ENCODE data around the gene S100A10. TPM values are rescaled to one million over a fixed set of nuclear protein-coding genes. Genes with fewer than 3 reads are reported as not detected.

S100A10 gene
- total RNA-seq, 2 experiments from 2014 or later = 2.6 TPM; not detected in 1

- CTCF ChIA-PET (ENCODE audit: unreplicated experiment) = no interaction called here
- BruUV-seq (replicated peaks) = TSS peak; percentile 74
- H3K4me3 ChIP-seq (ENCODE audit: low read depth, low read length, poor library complexity, severe bottlenecking) = no peak within 1 kb of the TSS
- no peaks in the 10 kb centered on the region for H3K9me2 ChIP-seq (ENCODE audit: insufficient read depth, low read length)
- H3K9me3 ChIP-seq (ENCODE audit: low read length) = no peaks in the 10 kb centered on the region
- intact Hi-C loops (cut with micrococcal nuclease; ENCODE audit: unreplicated experiment) = no loop called here
- no peaks in the 10 kb centered on the region for H3K36me3 ChIP-seq (ENCODE audit: insufficient read depth, low read length)
- H3K79me2 ChIP-seq (ENCODE audit: insufficient read depth, low read depth, low read length) = no peaks in the 10 kb centered on the region
- H3K27ac ChIP-seq (ENCODE audit: low read depth, low read length, poor library complexity, severe bottlenecking) = no peak within 1 kb of the TSS
- POLR2A ChIA-PET = interaction anchor here (0.7 to 5.7 kb wide), 2 partner anchors 11 to 261 kb away, joined by 4 to 38 read pairs; no protein-coding TSS in a partner anchor
- H4K20me1 ChIP-seq (ENCODE audit: insufficient read depth, low read length) = no peaks in the 10 kb centered on the region
- DNase-seq (ENCODE audit: low spot score) = no peak
- peak within 1 kb of the TSS; percentile 32; the same call in 1 of the 2 replicates for H3K4me2 ChIP-seq (ENCODE audit: low read length)
- H2AFZ ChIP-seq (ENCODE audit: low read length) = peak within 1 kb of the TSS; percentile 100
- TF ChIP-seq CTCF (conservative IDR thresholded peaks at IDR 0.05; ENCODE audit: low read length) (no peak), EZH2phosphoT487 (IDR thresholded peaks at IDR 0.05; ENCODE audit: borderline replicate concordance, low read depth, low read length) (no peak)
- peaks cover 29% of the 10 kb centered on the region for H3K4me1 ChIP-seq (ENCODE audit: insufficient read depth, low read length, poor library complexity, severe bottlenecking)
These were observed 42.9 kb upstream of the S100A10 start, which contains the start of gene S100A11 for GRCh38 chr1:152036267-152037216. S100A11 (minus strand) TSS chr1:152037004; CDS start chr1:152036915, 89 bp downstream.

- ChIA-PET CTCF (ENCODE audit: unreplicated experiment) (no interaction called here), POLR2A (interaction anchor here (5.7 kb wide), 1 partner anchor 12 kb away, joined by 38 read pairs; no protein-coding TSS in a partner anchor)
- Histone ChIP-seq H3K4me3 (ENCODE audit: low read depth, low read length, poor library complexity, severe bottlenecking) (no peak overlapping the region), H2AFZ (ENCODE audit: low read length) (peak overlapping the region; percentile 100), H4K20me1 (ENCODE audit: insufficient read depth, low read length) (no peaks in the 10 kb centered on the region), H3K36me3 (ENCODE audit: insufficient read depth, low read length) (no peaks in the 10 kb centered on the region), H3K27ac (ENCODE audit: low read depth, low read length, poor library complexity, severe bottlenecking) (peak overlapping the region; percentile 50), H3K4me2 (ENCODE audit: low read length) (peak overlapping the region; percentile 38; the same call in 1 of the 2 replicates), H3K9me2 (ENCODE audit: insufficient read depth, low read length) (no peaks in the 10 kb centered on the region), H3K4me1 (ENCODE audit: insufficient read depth, low read length, poor library complexity, severe bottlenecking) (peaks cover 29% of the 10 kb centered on the region), H3K9me3 (ENCODE audit: low read length) (no peaks in the 10 kb centered on the region), H3K79me2 (ENCODE audit: insufficient read depth, low read depth, low read length) (no peaks in the 10 kb centered on the region)
- BruUV-seq (replicated peaks) = no TSS peak
- no peak for TF ChIP-seq EZH2phosphoT487 (IDR thresholded peaks at IDR 0.05; ENCODE audit: borderline replicate concordance, low read depth, low read length)
- TF ChIP-seq CTCF (conservative IDR thresholded peaks at IDR 0.05; ENCODE audit: low read length) = no peak
- DNase-seq (ENCODE audit: low spot score) = no peak
- intact Hi-C loops (cut with micrococcal nuclease; ENCODE audit: unreplicated experiment) = no loop called here
These were observed 42.0 kb upstream of the S100A10 start for GRCh38 chr1:152035539-152036266.

Data from OCI-LY7 (cell line).